ENCODE results near the gene LPCAT3.

Gene LPCAT3

GRCh38 chr12:7032990-7033389 lies 14.7 kb upstream of the LPCAT3 start (continued):
- no peak for TF ChIP-seq ZNF16 (tag by site-specific recombination; IDR thresholded peaks at IDR 0.05; ENCODE audit: low read depth)
- no peak for TF ChIP-seq ZNF654 (tag by site-specific recombination; IDR thresholded peaks at IDR 0.05; ENCODE audit: low read depth)
- no peak for TF ChIP-seq ZNF157 (tag by site-specific recombination; IDR thresholded peaks at IDR 0.05)
- TF ChIP-seq GLI4 (tag by site-specific recombination; IDR thresholded peaks at IDR 0.05), result no peak
- TF ChIP-seq ELK4 (IDR thresholded peaks at IDR 0.05; ENCODE audit: borderline replicate concordance, low read depth, low read length), result no peak

- CTCF ChIA-PET, result no interaction called here
- Histone ChIP-seq H3K36me3 (ENCODE audit: control insufficient read depth in 2 of 2, insufficient read depth in 1 of 2, low read length in 2 of 2) (no peaks in the 10 kb centered on the region), H3K4me3 (ENCODE audit: low read depth, low read length) (no peak overlapping the region), H3K27ac (ENCODE audit: extremely low read depth, low read depth, low read length) (no peak overlapping the region), H3K9me3 (ENCODE audit: control insufficient read depth, insufficient read depth, low read depth, low read length) (no peaks in the 10 kb centered on the region), H3K4me1 (ENCODE audit: control insufficient read depth, insufficient read depth, low read length) (no peaks in the 10 kb centered on the region)
- TF ChIP-seq ZNF768 (tag by site-specific recombination; IDR thresholded peaks at IDR 0.05), result no peak
- no peak for TF ChIP-seq ZNF138 (tag by site-specific recombination; IDR thresholded peaks at IDR 0.05; ENCODE audit: borderline replicate concordance)
- TF ChIP-seq ELK4 (IDR thresholded peaks at IDR 0.05; ENCODE audit: borderline replicate concordance, low read depth, low read length), result no peak
- no peak for TF ChIP-seq ZBTB49 (tag by site-specific recombination; IDR thresholded peaks at IDR 0.05; ENCODE audit: low read depth)
- POLR2A ChIA-PET, result no interaction called here
These were observed 13.0 kb upstream of the LPCAT3 start for GRCh38 chr12:7031306-7031705.

- Histone ChIP-seq H3K4me1 (ENCODE audit: control insufficient read depth, insufficient read depth, low read length) (no peaks in the 10 kb centered on the region), H3K36me3 (ENCODE audit: control insufficient read depth in 2 of 2, insufficient read depth in 1 of 2, low read length in 2 of 2) (no peaks in the 10 kb centered on the region), H3K9me3 (ENCODE audit: control insufficient read depth, insufficient read depth, low read depth, low read length) (no peaks in the 10 kb centered on the region), H3K27ac (ENCODE audit: extremely low read depth, low read depth, low read length) (no peak overlapping the region), H3K4me3 (ENCODE audit: low read depth, low read length) (no peak overlapping the region)
- TF ChIP-seq GLI2 (tag by site-specific recombination; IDR thresholded peaks at IDR 0.05; ENCODE audit: borderline replicate concordance, low read depth) (no peak), ZNF785 (tag by site-specific recombination; IDR thresholded peaks at IDR 0.05) (no peak), PRDM6 (tag by site-specific recombination; IDR thresholded peaks at IDR 0.05) (no peak), REPIN1 (tag by site-specific recombination; IDR thresholded peaks at IDR 0.05; ENCODE audit: low read depth) (no peak), EGR2 (tag by site-specific recombination; IDR thresholded peaks at IDR 0.05; ENCODE audit: low read depth) (no peak), ZSCAN23 (tag by site-specific recombination; IDR thresholded peaks at IDR 0.05) (no peak), ZNF768 (tag by site-specific recombination; IDR thresholded peaks at IDR 0.05) (no peak), ZNF366 (tag by site-specific recombination; conservative IDR thresholded peaks at IDR 0.05) (no peak)
- POLR2A ChIA-PET, result interaction anchor here (0.7 to 1.1 kb wide), 2 partner anchors 82 to 86 kb away, joined by 3 to 4 read pairs; no protein-coding TSS in a partner anchor
- CTCF ChIA-PET, result interaction anchor here (1.3 kb wide), 1 partner anchor 86 kb away, joined by 3 read pairs; no protein-coding TSS in a partner anchor
These were observed 8.6 kb upstream of the LPCAT3 start for GRCh38 chr12:7026854-7027253.

Data from HEK293 (cell line).